ENCODE results near the gene ENO2.

- TF ChIP-seq CTCF (IDR thresholded peaks at IDR 0.05; ENCODE audit: insufficient read depth, low read length), result no peak
- TF ChIP-seq POLR2AphosphoS5 (IDR thresholded peaks at IDR 0.05; ENCODE audit: low read depth), result no peak
- TF ChIP-seq GABPA (IDR thresholded peaks at IDR 0.05; ENCODE audit: low read depth), result no peak
- TF ChIP-seq SPI1 (IDR thresholded peaks at IDR 0.05; ENCODE audit: borderline replicate concordance, low read depth), result no peak
Measured at GRCh38 chr12:6957741-6958608, 43.6 kb downstream of the ENO2 start.
